ENCODE data around the gene ZNF593. TPM values are rescaled to one million over a fixed set of nuclear protein-coding genes. Genes with fewer than 3 reads are reported as not detected.

The ZNF593 gene
- total and polyA plus RNA-seq, 9 of the 15 experiments (the other 6 are each of a cell fraction or from before 2014, with no cell fraction given) = 9.8 to 334 (median 48.2) TPM

GRCh38 chr1:26145041-26145959 is 24.4 kb upstream of the ZNF593 start (continued):
- TF ChIP-seq HBP1 (CRISPR knock-in tag; IDR thresholded peaks at IDR 0.05) (no peak), ZNF146 (CRISPR knock-in tag; IDR thresholded peaks at IDR 0.05; ENCODE audit: unreplicated experiment) (no peak), NR2F6 (CRISPR knock-in tag; IDR thresholded peaks at IDR 0.05) (no peak), ZZZ3 (IDR thresholded peaks at IDR 0.05) (no peak), MEIS2 (IDR thresholded peaks at IDR 0.05; ENCODE audit: partially characterized antibody) (no peak), RB1 (IDR thresholded peaks at IDR 0.05; ENCODE audit: low read depth) (peak; percentile 81; the same call in 1 of the 2 replicates), RERE (CRISPR knock-in tag; IDR thresholded peaks at IDR 0.05; ENCODE audit: borderline replicate concordance) (0 out of 2 replicates have a peak, but pooled peaks have one; percentile 56), MTF1 (CRISPR knock-in tag; IDR thresholded peaks at IDR 0.05; ENCODE audit: borderline replicate concordance) (no peak), ZSCAN32 (CRISPR knock-in tag; IDR thresholded peaks at IDR 0.05) (no peak), POLR2H (tag; IDR thresholded peaks at IDR 0.05; ENCODE audit: low read depth) (no peak), TAF9B (IDR thresholded peaks at IDR 0.05; ENCODE audit: partially characterized antibody) (no peak), CBFB (CRISPR knock-in tag; IDR thresholded peaks at IDR 0.05) (peak; percentile 67; the same call in 1 of the 2 replicates), POLR2G (IDR thresholded peaks at IDR 0.05; ENCODE audit: low read depth, low read length) (no peak), PYGO2 (tag; IDR thresholded peaks at IDR 0.05) (no peak), LCOR (CRISPR knock-in tag; IDR thresholded peaks at IDR 0.05) (peak; percentile 79; the same call in 1 of the 2 replicates), ZNF766 (CRISPR knock-in tag; conservative IDR thresholded peaks at IDR 0.05) (0 out of 2 replicates have a peak, but pooled peaks have one; percentile 12), HDGF (IDR thresholded peaks at IDR 0.05) (0 out of 2 replicates have a peak, but pooled peaks have one; percentile 15), PPARD (CRISPR knock-in tag; IDR thresholded peaks at IDR 0.05) (no peak), IRF9 (tag; IDR thresholded peaks at IDR 0.05) (no peak)
